GM10248 (cell line): ENCODE results near the gene GLIS1.

ENCODE experiments used
- CTCF ChIA-PET: fragments of 300-600 bp; sonication (Branson Sonifier 250); formaldehyde crosslinking; extraction: SDS; loops from one replicate; lab custom pipeline; 2021; ENCODE audit warnings: antibody characterized with exemption; lab: Yijun Ruan, JAX
- POLR2A ChIA-PET: fragments of 350-650 bp; sonication (Branson Sonifier 250); formaldehyde crosslinking; extraction: SDS; loops from one replicate; lab custom pipeline; 2020; ENCODE audit warnings: antibody characterized with exemption; lab: Yijun Ruan, JAX
- DNase-seq: peaks from one replicate; pipeline ENCODE4 v3.0.0; 2012; ENCODE audit errors: extremely low spot score
- CTCF ChIP-seq: IDR thresholded peaks from 2 replicates; pipeline ENCODE4 v1.5.1; 2012; ENCODE audit warnings: mild to moderate bottlenecking, low read depth; ENCODE audit errors: extremely low read depth, missing control alignments, control extremely low read depth

The GLIS1 gene

GRCh38 chr1:53476579-53476978 lies 262.4 kb downstream of the GLIS1 start:
- no peak for TF ChIP-seq CTCF
- CTCF ChIA-PET: no interaction called here
- POLR2A ChIA-PET: no interaction called here
- no peak for DNase-seq

GRCh38 chr1:53475664-53476063 lies 263.3 kb downstream of the GLIS1 start:
- ChIA-PET POLR2A (no interaction called here), CTCF (interaction anchor here (1.4 kb wide), 1 partner anchor 9 kb away, joined by 5 read pairs; no protein-coding TSS in a partner anchor)
- TF ChIP-seq CTCF: no peak
- DNase-seq: no peak

- ChIA-PET POLR2A (no interaction called here), CTCF (interaction anchor here (1.1 kb wide), 1 partner anchor 80 kb away, joined by 3 read pairs; no protein-coding TSS in a partner anchor)
- TF ChIP-seq CTCF: no peak
- no peak for DNase-seq
Observed at GRCh38 chr1:53473463-53473862, 265.5 kb downstream of the GLIS1 start.

GRCh38 chr1:53471000-53471399 lies 268.0 kb downstream of the GLIS1 start:
- CTCF ChIA-PET: no interaction called here
- POLR2A ChIA-PET: no interaction called here
- peak; percentile 5 for DNase-seq
- TF ChIP-seq CTCF: no peak

- no peak for TF ChIP-seq CTCF
- ChIA-PET CTCF (no interaction called here), POLR2A (no interaction called here)
- peak; percentile 4 for DNase-seq
Observed at GRCh38 chr1:53470584-53470983, 268.4 kb downstream of the GLIS1 start.

GRCh38 chr1:53470155-53470554 lies 268.8 kb downstream of the GLIS1 start:
- TF ChIP-seq CTCF: no peak
- CTCF ChIA-PET: interaction anchor here (2.0 kb wide), 1 partner anchor 15 kb away, joined by 5 read pairs; no protein-coding TSS in a partner anchor
- POLR2A ChIA-PET: no interaction called here
- DNase-seq: peak; percentile 33

- no peak for DNase-seq
- TF ChIP-seq CTCF: no peak
- CTCF ChIA-PET: interaction anchor here (1.0 to 2.0 kb wide), 2 partner anchors 9 to 15 kb away, joined by 3 to 5 read pairs; no protein-coding TSS in a partner anchor
- POLR2A ChIA-PET: no interaction called here
Observed at GRCh38 chr1:53469373-53469772, 269.6 kb downstream of the GLIS1 start.
